Astrocyte of the cerebellum (primary cell): ENCODE measurements around the gene CHRNB2.

Experiments
- DNase-seq: peaks from one replicate; pipeline ENCODE4 v3.0.0-alpha.2; 2011; ENCODE audit warnings: low read depth
- H3K4me3 ChIP-seq: 2 replicates; pipeline ENCODE4 v1.5.1; 2011; ENCODE audit warnings: mild to moderate bottlenecking, low read depth, low read length, moderate library complexity
- in situ Hi-C: cut with HindIII; loops from 2 replicates; pipeline ENCODE4 v1.10.0; 2017; ENCODE audit warnings: low sequenced_read_pairs
- TF ChIP-seq, protein P1 (sequence below): IDR thresholded peaks from 2 replicates; pipeline ENCODE4 v1.5.1; 2012; ENCODE audit warnings: low read length, low read depth, moderate library complexity, mild to moderate bottlenecking; ENCODE audit errors: missing control alignments

The CHRNB2 gene, protein sequence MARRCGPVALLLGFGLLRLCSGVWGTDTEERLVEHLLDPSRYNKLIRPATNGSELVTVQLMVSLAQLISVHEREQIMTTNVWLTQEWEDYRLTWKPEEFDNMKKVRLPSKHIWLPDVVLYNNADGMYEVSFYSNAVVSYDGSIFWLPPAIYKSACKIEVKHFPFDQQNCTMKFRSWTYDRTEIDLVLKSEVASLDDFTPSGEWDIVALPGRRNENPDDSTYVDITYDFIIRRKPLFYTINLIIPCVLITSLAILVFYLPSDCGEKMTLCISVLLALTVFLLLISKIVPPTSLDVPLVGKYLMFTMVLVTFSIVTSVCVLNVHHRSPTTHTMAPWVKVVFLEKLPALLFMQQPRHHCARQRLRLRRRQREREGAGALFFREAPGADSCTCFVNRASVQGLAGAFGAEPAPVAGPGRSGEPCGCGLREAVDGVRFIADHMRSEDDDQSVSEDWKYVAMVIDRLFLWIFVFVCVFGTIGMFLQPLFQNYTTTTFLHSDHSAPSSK

DNA sequence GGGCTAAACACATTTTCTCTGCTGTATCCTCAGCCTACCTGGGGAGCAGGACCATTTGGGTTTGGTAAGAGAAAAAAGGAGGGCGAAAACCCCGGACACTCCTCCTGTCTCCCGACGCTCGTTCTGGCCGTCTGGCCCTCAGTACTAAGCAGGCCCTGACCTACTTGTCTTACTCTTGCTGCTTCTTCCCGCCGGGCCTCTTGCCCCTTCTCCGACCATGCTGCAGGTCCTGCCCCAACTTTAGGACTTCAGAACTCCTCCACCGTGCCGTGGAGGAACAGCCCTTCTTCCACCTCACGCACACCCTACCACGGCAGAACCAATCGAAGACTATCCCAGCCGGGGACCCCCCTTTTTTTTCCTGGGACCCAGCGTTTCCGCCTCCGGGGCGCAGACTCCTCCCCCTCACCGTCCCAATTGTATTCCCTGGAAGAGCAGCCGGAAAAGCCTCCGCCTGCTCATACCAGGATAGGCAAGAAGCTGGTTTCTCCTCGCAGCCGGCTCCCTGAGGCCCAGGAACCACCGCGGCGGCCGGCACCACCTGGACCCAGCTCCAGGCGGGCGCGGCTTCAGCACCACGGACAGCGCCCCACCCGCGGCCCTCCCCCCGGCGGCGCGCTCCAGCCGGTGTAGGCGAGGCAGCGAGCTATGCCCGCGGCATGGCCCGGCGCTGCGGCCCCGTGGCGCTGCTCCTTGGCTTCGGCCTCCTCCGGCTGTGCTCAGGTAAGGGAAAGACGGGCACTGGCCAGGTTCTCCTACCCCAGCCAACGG, at the start of gene CHRNB2:
TSS of gene CHRNB2 (plus strand) at position 393 of the 771 bp plus-strand sequence. CDS start at position 660, 267 bp downstream.
- no peak for DNase-seq
- in situ Hi-C loops = loop anchor here (5.0 kb wide), 1 partner anchor 290 kb away; no protein-coding TSS in a partner anchor
- TF ChIP-seq, protein P1, sequence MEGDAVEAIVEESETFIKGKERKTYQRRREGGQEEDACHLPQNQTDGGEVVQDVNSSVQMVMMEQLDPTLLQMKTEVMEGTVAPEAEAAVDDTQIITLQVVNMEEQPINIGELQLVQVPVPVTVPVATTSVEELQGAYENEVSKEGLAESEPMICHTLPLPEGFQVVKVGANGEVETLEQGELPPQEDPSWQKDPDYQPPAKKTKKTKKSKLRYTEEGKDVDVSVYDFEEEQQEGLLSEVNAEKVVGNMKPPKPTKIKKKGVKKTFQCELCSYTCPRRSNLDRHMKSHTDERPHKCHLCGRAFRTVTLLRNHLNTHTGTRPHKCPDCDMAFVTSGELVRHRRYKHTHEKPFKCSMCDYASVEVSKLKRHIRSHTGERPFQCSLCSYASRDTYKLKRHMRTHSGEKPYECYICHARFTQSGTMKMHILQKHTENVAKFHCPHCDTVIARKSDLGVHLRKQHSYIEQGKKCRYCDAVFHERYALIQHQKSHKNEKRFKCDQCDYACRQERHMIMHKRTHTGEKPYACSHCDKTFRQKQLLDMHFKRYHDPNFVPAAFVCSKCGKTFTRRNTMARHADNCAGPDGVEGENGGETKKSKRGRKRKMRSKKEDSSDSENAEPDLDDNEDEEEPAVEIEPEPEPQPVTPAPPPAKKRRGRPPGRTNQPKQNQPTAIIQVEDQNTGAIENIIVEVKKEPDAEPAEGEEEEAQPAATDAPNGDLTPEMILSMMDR = no peak
- peak within 1 kb of the TSS; percentile 14 for H3K4me3 ChIP-seq

DNA sequence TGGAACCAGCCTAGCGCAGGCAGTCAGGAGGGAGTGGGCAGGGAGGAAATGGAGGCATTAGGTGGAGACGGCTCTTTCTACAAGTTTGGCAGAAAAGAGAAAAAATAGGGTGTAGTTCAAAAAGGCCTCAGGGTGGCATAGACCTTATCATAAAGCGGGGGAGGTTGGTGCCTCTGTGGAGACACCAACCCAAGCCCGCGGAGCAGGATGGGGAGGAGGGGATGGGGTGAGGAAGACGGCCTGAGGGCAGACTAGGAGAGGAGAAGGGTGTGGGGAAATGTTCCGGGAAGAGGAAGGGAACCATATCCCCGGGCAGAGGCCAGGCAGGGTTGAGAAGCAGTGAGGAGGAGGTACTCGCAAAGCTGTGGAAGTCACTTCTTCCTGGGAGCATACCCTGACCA, 48.0 kb upstream of the CHRNB2 start:
- TF ChIP-seq, protein P1 = no peak
- no peak for DNase-seq
- in situ Hi-C loops = no loop called here
- no peak overlapping the region for H3K4me3 ChIP-seq

DNA sequence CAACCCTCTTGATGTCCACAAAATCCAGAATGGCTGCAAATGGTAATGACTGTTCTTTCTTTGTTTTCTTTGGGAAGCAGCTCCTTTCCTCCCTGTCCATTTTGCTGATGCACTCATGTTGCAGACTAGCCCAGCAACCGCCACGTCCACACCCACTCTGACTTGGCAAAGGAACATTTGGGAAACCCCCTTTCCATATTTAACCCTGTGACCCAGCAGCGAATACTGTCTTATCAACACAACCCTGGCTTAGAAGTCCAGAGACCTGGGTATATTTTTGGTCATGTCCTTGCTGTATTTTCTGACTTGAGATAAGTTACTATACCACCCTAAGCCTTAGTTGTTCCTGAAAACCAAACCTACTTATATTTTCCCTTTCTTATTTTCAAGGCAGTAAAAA, 47.2 kb upstream of the CHRNB2 start:
- no peak overlapping the region for H3K4me3 ChIP-seq
- TF ChIP-seq, protein P1 = no peak
- DNase-seq = no peak
- in situ Hi-C loops = loop anchor here (5.0 kb wide), 1 partner anchor 37 kb away; the partner anchor contains the start of gene UBE2Q1

DNA sequence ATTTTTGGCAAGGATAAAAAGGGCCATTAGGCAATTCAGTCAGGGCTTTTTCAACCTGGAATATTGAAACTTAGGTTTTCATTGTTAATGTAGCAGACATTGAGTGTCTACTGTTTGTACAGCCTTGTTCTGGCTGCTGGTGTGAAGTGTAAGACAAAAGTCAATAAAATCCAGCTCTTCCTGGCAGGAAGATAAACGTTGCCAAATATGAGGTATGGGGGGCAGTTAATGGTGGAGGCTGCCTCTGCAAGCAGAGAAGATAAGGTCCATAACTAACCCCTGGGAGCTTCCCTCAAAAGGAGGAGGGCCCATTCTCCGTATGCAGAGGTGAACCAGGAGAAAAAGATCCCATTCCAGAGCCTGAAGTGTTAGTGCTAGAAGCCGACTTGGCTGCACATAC, 45.9 kb upstream of the CHRNB2 start:
- H3K4me3 ChIP-seq = no peak overlapping the region
- TF ChIP-seq, protein P1 = no peak
- in situ Hi-C loops = loop anchor here (5.0 kb wide), 1 partner anchor 36 kb away; the partner anchor contains the start of gene UBE2Q1
- no peak for DNase-seq

DNA sequence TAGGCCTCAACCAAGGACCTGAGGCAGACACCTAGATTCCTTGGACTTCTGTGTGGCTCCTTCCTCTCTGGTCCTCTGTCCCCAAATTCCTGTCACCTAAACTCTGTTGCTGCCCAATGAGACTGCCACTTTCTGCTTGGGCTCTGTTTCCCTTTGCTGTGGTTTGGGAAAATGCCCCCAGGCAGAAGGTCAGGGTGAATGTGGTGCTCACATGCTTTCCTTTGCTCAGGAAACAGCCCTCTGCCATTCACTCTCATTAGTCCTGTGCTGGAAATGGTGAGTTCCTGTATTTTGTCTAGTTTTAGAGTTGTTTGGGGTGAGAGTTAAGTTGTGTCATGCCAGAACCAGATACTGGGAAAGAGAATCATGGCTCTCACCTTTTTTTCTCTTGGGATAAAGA, 42.7 kb upstream of the CHRNB2 start:
- no peak for DNase-seq

DNA sequence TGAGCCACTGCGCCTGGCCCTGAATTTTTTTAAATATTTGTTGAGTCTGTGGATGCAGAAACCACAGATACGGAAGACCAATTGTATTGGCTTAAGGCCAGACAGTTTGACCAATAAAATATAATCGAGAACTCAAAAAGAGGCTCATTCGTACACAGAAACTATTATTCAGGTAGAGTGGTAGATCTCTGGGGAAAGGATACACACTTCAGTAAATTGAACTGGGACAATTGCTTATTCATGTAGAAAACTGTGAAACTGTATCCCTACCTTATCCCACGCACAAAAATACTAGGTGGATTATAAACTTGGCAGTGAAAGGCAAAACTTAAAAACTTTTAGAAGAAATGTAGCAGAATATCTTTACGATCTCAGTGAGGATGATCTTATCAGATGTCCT, 40.4 kb upstream of the CHRNB2 start:
- TF ChIP-seq, protein P1 = no peak
- H3K4me3 ChIP-seq = no peak overlapping the region
- DNase-seq = no peak
- in situ Hi-C loops = no loop called here

More for the DNA sequence above, 42.7 kb upstream of the CHRNB2 start:
- in situ Hi-C loops = loop anchor here (5.0 kb wide), 1 partner anchor 32 kb away; the partner anchor contains the start of gene UBE2Q1
- H3K4me3 ChIP-seq = no peak overlapping the region
- TF ChIP-seq, protein P1 = no peak
